Left ventricle myocardium inferior (tissue), 1 donor: Measurements from ENCODE around the gene GAS2L1. TPM values are rescaled to one million over a fixed set of nuclear protein-coding genes. Genes with fewer than 3 reads are reported as not detected.

ENCODE experiments used
- DNase-seq: peaks from one replicate; pipeline ENCODE4 v3.0.0-alpha.2; 2020
- H3K27ac ChIP-seq: fragments of 200-600 bp; replicated peaks from 2 replicates; pipeline ENCODE4 v1.8.0; 2021
- H3K27me3 ChIP-seq: fragments of 200-600 bp; 2 replicates; pipeline ENCODE4 v1.8.0; 2021; ENCODE audit warnings: low read depth
- H3K36me3 ChIP-seq: fragments of 200-600 bp; 2 replicates; pipeline ENCODE4 v1.8.0; 2021
- H3K4me1 ChIP-seq: fragments of 200-600 bp; 2 replicates; pipeline ENCODE4 v1.8.0; 2021
- H3K4me3 ChIP-seq: fragments of 200-600 bp; 2 replicates; pipeline ENCODE4 v1.8.0; 2021; ENCODE audit warnings: mild to moderate bottlenecking, moderate library complexity
- H3K9me3 ChIP-seq: fragments of 200-600 bp; replicated peaks from 2 replicates; pipeline ENCODE4 v1.8.0; 2021
- CTCF ChIP-seq: fragments of 200-600 bp; IDR thresholded peaks from 2 replicates; pipeline ENCODE4 v1.8.0; 2021; ENCODE audit warnings: antibody characterized with exemption, mild to moderate bottlenecking, borderline replicate concordance
- intact Hi-C: fragments of 100-400 bp; cut with micrococcal nuclease; formaldehyde crosslinking; loops from one replicate; pipeline ENCODE4 v1.11.0; 2022
- total RNA-seq: library from RNA; stranded (reverse); fragmentation: NEBNext Ultra II Directional; extraction: Animal tissue kit (Norgen Biotek cat#: 25700); gene quantifications from one replicate; pipeline ENCODE4 v1.2.1, GENCODE V29; 2021
- donor health status: DM: no; HTN: yes; CAD: no; lungs with severe emphysema.

GAS2L1 gene
- total RNA-seq, 1 donor from 2014 or later, result 22.4 TPM

- TF ChIP-seq CTCF, result no peak
- intact Hi-C loops, result no loop called here
- DNase-seq, result no peak
- H3K27me3 ChIP-seq, result no peaks in the 10 kb centered on the region
- H3K27ac ChIP-seq, result no peak overlapping the region
- no peaks in the 10 kb centered on the region for H3K9me3 ChIP-seq
- H3K4me3 ChIP-seq, result no peak overlapping the region
- peaks cover 11% of the 10 kb centered on the region for H3K4me1 ChIP-seq
- peaks cover 76% of the 10 kb centered on the region for H3K36me3 ChIP-seq
Observed at GRCh38 chr22:29330753-29331152, 24.3 kb downstream of the GAS2L1 start.

DNA sequence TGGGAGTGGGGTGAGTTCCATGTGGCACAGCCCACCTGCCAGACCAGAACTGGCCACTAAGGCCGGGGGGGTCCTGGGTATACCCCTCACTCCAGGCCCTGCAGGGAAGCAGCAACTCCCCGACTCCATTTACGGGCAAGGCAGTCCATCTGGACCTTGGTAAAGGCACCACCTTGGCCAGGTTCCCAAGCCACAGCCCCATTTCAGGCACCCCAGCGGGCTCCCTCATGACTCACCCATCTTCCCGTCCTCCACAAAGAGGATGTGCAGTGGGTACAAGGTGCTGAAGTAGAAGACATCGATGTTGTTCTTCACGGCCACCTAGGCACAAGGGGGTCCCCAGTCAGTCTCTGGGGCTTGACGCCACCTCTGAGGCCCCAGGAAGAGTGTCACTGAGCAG lies 24.8 kb downstream of the GAS2L1 start:
- peaks cover 81% of the 10 kb centered on the region for H3K36me3 ChIP-seq
- H3K4me3 ChIP-seq, result no peak overlapping the region
- DNase-seq, result no peak
- intact Hi-C loops, result no loop called here
- peaks cover 11% of the 10 kb centered on the region for H3K4me1 ChIP-seq
- H3K9me3 ChIP-seq, result no peaks in the 10 kb centered on the region
- no peaks in the 10 kb centered on the region for H3K27me3 ChIP-seq
- no peak overlapping the region for H3K27ac ChIP-seq
- no peak for TF ChIP-seq CTCF

DNA sequence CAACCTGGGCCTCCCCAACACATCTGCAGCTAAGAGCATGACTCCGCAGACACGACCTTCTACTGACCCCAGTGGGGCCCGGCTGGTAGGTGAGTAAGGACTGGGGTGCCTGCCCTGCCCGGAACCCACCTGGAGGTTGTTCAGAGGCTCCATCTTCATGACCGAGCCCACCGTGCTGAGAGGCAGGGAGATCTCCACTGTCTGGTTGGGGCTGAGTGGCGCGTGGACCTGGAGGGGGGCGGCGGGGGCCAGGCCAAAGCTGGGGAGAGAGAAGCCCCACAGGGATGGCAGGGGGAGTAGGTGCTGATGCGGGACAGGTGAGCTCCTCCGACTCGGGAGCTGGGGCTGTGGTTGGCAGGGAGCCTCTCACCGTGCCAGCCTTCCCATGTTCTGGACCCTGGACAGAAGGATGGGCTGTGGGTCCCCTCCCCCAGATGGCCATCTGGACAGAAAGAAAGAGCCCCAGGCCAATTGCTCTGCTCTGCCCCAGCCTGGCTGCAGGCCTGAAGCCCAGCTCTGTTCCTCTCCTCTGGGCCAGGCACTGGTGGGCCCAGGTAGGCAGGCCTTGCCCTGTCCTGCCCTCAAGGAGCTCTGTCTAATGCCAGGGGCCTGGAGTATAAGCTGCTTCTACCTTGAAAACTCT lies 25.3 kb downstream of the GAS2L1 start:
- intact Hi-C loops, result no loop called here
- Histone ChIP-seq H3K4me1 (peaks cover 11% of the 10 kb centered on the region), H3K9me3 (no peaks in the 10 kb centered on the region), H3K27me3 (no peaks in the 10 kb centered on the region), H3K27ac (no peak overlapping the region), H3K36me3 (peaks cover 85% of the 10 kb centered on the region), H3K4me3 (no peak overlapping the region)
- no peak for TF ChIP-seq CTCF
- no peak for DNase-seq

GRCh38 chr22:29332886-29333496 lies 26.5 kb downstream of the GAS2L1 start:
- no peak for DNase-seq
- no peaks in the 10 kb centered on the region for H3K27me3 ChIP-seq
- peaks cover 23% of the 10 kb centered on the region for H3K4me1 ChIP-seq
- H3K9me3 ChIP-seq, result no peaks in the 10 kb centered on the region
- no peak overlapping the region for H3K4me3 ChIP-seq
- H3K36me3 ChIP-seq, result peaks cover 83% of the 10 kb centered on the region
- TF ChIP-seq CTCF, result no peak
- no peak overlapping the region for H3K27ac ChIP-seq
- intact Hi-C loops, result no loop called here

- H3K36me3 ChIP-seq, result peaks cover 84% of the 10 kb centered on the region
- no peak for TF ChIP-seq CTCF
- H3K9me3 ChIP-seq, result no peaks in the 10 kb centered on the region
- intact Hi-C loops, result no loop called here
- no peak overlapping the region for H3K27ac ChIP-seq
- DNase-seq, result no peak
- no peaks in the 10 kb centered on the region for H3K27me3 ChIP-seq
- H3K4me3 ChIP-seq, result no peak overlapping the region
- peaks cover 23% of the 10 kb centered on the region for H3K4me1 ChIP-seq
Observed at GRCh38 chr22:29334148-29334547, 27.7 kb downstream of the GAS2L1 start.
